Measurements from ENCODE around the gene BUD31.
"Not testable (repeated sequence)": the region's sequence is repeated elsewhere in the genome, so short reads cannot be mapped to it uniquely, and the experiment has no call there.

Gene BUD31

GRCh38 chr7:99399597-99399996 lies 9.2 kb upstream of the BUD31 start:
- DNase-seq (ENCODE audit: low read depth, low spot score): no peak

- no peak for DNase-seq (ENCODE audit: low read depth, low spot score)
These were observed 5.9 kb upstream of the BUD31 start for GRCh38 chr7:99402854-99403253.

DNA sequence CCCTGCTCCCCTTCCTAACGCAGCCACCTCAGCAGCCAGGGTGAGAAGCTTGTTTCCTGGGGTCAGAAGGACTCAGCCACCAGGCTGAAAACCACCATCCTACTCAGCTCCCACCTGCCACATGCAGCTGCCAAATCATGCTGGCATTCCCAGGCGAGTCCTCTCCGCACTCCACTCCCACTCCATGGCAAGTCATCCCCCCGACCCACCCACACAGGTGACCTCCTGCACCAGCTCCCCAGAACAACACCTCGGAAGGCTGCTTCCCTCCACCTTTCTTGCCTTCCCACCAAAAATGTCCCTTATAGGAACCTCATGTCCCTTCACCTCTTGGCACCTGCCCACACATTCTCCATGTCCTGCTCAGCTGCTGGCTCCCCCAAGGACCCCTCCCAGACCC lies 5.0 kb upstream of the BUD31 start:
- no peak for DNase-seq (ENCODE audit: low read depth, low spot score)

- DNase-seq (ENCODE audit: low read depth, low spot score): no peak
These were observed 4.4 kb upstream of the BUD31 start for GRCh38 chr7:99404235-99404976.

DNA sequence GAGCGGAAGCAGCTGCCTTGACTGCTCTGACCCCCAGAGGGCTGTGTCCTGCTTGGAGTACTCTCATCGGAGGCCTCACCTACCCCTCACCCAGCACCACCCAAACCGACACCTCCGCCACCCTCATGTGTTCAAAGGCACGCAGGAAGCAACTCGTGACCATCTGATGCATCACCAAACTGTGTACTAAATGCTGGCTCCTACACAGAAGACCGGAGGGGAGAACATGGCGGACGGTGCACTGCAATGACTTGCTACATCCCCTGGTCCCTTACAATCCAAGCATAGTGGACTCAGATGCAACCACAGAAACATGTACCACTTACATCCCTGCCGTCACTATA lies 3.8 kb upstream of the BUD31 start:
- no peak for DNase-seq (ENCODE audit: low read depth, low spot score)

- DNase-seq (ENCODE audit: low read depth, low spot score): no peak
These were observed 2.2 kb upstream of the BUD31 start for GRCh38 chr7:99406557-99406956.

- DNase-seq (ENCODE audit: low read depth, low spot score): no peak
These were observed 844 bp upstream of the BUD31 start for GRCh38 chr7:99407872-99408378.

DNA sequence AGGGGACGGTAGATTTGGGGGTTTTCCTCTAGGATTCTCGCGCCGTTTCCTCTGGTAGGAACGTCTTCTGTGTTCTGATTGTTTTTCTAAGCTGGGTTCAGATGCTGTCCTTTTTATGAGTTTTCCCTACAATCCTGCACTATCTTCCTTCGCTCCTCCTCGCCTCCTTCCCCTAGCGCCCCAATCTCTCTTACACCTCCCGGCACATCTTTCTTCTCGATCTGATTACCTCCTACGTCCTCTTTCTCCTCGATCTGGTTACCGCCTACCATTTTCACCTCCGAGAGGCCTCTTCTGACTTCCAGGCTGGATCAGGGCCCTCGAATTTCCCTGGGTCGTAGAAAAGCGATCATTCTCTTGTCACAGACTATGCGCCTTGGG lies 413 bp downstream of the BUD31 start:
- no peak for DNase-seq (ENCODE audit: low read depth, low spot score)

- no peak for DNase-seq (ENCODE audit: low read depth, low spot score)
These were observed 1.0 kb downstream of the BUD31 start for GRCh38 chr7:99409806-99410205.

DNA sequence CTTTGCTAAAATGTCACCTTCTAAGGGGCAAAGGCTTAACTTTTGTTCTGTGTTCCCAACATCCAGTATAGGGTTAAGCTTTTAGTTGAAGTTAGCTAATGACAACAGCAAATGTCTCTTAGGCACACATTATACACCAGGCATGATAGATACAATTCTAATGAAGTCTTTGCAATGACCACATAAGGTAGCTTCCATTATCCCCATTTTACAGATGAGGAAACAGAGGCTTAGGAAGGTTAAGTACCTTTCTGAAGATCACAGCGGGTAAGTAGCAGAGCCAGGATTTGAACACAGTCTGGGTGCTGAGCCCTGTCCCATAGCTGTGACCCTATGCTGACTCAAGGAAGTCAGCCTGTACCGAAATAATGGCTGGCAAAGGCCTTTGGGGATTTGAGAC lies 1.9 kb downstream of the BUD31 start:
- DNase-seq (ENCODE audit: low read depth, low spot score): no peak

- DNase-seq (ENCODE audit: low read depth, low spot score): not testable (repeated sequence)
These were observed 6.9 kb downstream of the BUD31 start for GRCh38 chr7:99415513-99416127.

- no peak for DNase-seq (ENCODE audit: low read depth, low spot score)
These were observed 9.5 kb downstream of the BUD31 start for GRCh38 chr7:99418260-99418659.

DNA sequence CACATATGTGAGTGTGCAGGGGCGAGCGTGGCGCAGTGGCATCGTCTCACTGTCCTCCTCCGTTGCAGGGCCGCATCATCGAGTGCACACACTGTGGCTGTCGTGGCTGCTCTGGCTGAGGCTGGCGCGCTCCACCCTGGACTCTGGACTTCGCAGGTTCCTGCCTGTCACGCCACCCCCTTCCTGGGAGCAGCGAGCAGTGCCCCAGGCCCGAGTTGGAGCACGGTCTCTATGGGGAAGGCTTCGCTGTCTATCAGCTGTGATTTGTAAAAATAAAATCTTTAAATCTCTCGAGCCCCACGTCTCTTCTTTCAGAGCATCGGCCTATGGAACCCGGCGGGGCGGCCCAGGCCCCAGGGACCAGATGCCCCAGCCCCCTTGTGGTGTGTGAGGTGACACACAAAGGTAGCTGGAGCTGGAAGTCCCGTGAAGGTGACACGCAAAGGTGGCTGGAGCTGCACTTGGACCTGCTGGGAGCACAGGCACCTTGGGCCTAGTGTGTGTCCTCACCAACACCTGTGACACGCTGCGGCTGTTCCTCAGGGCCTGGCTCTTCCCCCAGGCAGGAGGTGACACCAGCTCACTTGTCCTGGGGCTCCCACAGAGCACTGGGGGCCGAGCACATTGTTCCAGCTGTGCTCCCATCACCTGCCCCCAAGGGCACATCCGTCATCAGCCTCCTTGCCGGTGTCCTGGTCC lies 10.7 kb downstream of the BUD31 start:
- no peak for DNase-seq (ENCODE audit: low read depth, low spot score)

- DNase-seq (ENCODE audit: low read depth, low spot score): no peak
These were observed 11.4 kb downstream of the BUD31 start for GRCh38 chr7:99420213-99420612.

GRCh38 chr7:99420986-99421385 lies 12.2 kb downstream of the BUD31 start:
- no peak for DNase-seq (ENCODE audit: low read depth, low spot score)

- no peak for DNase-seq (ENCODE audit: low read depth, low spot score)
These were observed 13.4 kb downstream of the BUD31 start for GRCh38 chr7:99422186-99422585.

- no peak for DNase-seq (ENCODE audit: low read depth, low spot score)
These were observed 13.9 kb downstream of the BUD31 start for GRCh38 chr7:99422625-99423024.

DNA sequence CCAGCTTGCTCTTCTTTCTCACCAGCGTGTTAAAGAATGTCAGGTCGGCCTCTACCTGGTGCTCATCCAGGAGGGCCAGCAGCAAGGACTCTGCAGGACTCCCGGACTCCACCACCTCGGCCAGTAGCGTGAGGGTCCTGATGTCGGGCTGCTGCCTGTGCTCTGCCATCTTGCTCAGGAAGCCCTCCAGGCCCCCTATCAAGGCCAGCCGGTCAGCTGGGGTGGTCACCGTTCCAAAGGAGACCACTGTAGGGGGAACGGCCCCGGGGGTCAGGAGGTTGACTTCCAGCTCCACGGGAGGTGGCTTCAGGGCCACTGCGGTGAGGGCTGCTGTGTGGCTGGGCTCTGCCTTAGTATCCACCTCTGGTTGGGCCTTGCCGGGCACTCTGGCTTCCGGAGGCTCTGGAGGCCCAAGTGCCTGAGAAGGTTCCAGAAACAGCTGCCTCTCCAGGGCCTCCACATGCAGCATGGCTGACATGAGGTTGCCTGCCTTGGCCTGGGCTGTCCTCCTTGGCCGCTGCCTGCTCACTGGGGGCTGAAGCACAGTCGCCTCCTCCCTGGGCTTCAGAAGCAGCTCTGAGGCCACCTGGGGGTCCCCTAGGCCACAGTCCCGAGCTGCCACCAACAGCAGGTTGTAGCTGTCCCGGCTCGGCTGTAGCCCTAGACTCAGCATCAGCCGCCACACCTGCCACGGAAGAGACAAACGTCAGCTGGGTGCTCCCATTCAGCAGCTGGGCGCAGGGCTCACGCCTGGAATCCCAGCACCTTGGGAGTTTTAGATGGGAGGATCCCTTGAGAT lies 16.4 kb downstream of the BUD31 start:
- no peak for DNase-seq (ENCODE audit: low read depth, low spot score)

DNA sequence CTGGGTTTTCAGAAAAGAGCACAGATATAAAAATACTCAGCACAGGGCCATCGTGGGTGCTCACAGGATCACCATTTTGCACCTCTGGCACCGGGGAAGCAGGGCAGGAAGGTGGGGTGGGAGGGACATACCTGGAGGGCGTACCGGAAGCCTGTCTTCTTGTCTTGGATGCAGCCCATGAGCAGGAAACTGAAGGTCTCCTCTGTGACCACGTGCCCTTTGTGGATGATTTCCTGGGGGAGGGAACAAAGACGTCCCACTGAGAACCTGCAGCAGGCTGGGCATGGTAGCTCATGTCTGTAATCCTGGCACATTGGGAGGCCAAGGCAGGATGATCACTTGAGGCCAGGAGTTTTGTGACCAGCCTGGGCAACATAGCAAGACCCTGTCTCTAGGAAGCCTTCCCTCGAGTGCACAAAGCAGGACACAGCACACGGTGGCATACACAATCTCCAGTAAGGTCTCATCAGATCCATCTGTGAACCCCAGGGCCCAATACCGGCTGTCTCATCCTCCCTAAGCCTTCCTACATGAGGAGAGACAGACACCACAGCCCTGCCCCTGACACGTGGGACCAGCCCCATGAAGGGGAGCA lies 20.3 kb downstream of the BUD31 start:
- no peak for DNase-seq (ENCODE audit: low read depth, low spot score)

DNA sequence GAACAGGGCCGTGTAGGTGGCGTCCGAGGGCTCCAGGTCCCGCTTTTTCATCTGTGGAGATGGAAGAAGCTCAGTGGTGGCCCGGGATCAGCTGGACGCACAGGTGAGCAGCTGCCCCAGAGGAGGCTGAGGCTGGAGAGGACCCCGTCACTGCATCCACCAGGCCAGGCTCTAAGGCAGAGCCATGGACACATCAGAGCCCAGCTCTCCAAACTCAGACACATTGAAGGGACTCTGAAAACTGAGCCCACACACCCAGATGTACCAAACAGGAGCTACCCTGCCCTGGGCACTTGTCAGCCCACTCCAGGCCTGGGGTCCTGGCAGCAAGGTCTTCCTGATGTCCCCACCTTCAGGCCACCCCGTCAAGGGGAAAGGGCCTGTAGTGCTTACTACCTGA lies 21.0 kb downstream of the BUD31 start:
- DNase-seq (ENCODE audit: low read depth, low spot score): no peak

DNA sequence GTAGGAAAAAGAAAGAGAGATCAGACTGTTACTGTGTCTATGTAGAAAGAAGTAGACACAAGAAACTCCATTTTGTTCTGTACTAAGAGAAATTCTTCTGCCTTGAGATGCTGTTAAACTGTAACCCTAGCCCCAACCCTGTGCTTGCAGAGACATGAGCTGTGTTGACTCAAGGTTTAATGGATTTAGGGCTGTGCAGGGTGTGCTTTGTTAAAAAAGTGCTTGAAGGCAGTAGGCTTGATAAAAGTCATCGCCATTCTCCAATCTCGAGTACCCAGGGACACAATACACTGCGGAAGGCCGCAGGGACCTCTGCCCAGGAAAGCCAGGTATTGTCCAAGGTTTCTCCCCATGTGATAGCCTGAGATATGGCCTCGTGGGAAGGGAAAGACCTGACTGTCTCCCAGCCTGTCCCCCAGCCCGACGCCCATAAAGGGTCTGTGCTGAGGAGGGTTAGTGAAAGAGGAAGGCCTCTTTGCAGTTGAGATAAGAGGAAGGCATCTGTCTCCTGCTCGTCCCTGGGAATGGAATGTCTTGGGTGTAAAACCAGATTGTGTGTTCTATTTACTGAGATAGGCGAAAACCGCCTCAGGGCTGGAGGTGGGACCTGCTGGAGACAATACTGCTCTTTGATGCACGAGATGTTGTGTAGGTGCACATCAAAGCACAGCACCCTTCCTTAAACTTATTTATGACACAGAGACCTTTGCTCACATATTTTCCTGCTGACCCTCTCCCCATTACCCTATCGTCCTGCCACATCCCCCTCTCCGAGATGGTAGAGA lies 23.2 kb downstream of the BUD31 start:
- not testable (repeated sequence) for DNase-seq (ENCODE audit: low read depth, low spot score)
